ENCODE results near the gene SNX22.

DNA sequence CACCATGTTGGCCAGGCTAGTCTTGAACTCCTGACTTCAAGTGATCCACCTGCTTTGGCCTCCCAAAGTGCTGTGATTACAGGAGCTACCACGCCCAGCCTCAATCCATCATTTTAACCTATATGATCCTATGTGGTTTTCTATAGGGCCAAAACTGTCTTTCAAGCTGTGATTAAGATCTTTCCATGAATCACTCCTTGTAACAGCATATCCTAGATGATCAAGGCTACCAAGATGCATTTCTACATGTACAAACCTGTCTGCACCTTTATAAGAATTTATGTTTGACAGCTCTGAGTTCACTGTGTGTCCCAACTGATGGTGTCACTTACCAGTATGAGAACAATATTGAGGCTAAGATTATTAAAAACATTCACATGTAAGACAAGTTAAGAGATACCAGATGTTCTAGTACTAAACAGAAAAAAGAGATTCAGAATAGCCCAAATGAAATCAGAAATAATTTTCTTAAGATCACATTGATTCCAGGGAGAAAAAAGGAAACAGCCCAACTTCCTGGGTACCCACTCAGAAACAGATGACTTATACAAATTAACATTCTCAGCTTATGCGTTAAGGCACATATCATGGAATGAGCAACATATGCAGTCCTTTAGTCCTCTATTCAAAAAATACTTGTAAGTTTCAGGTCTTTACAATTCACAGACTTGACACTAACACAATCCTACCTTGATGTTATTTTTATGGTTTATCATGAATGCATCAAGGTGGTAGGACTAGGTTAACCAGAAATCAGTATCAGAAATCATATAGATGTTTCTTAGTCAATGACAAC is 36.1 kb downstream of the SNX22 start:
- TF ChIP-seq CTCF (IDR thresholded peaks at IDR 0.05) (no peak), POLR2A (IDR thresholded peaks at IDR 0.05; ENCODE audit: low read depth) (no peak)

Data from esophagus muscularis mucosa (tissue), 3 donors.